ENCODE data around the gene CERT1.

The CERT1 gene

GRCh38 chr5:75349663-75350062, 161.8 kb downstream of the CERT1 start:
- Histone ChIP-seq H3K9me3 (ENCODE audit: control insufficient read depth, low read length) (no peaks in the 10 kb centered on the region), H3K36me3 (ENCODE audit: control insufficient read depth, insufficient read depth, low read length) (peaks cover 67% of the 10 kb centered on the region), H3K4me1 (ENCODE audit: control insufficient read depth, insufficient read depth, low read length, poor library complexity, severe bottlenecking) (no peaks in the 10 kb centered on the region), H3K27ac (ENCODE audit: insufficient read depth, low read length, poor library complexity, severe bottlenecking) (no peak overlapping the region), H3K4me3 (ENCODE audit: insufficient read depth, low read depth, low read length, poor library complexity, severe bottlenecking) (no peak overlapping the region), H3K27me3 (replicated peaks; ENCODE audit: control insufficient read depth, insufficient read depth, low read length, poor library complexity, severe bottlenecking) (no peaks in the 10 kb centered on the region)
- no peak for DNase-seq

- H3K4me3 ChIP-seq (ENCODE audit: insufficient read depth, low read depth, low read length, poor library complexity, severe bottlenecking), result no peak overlapping the region
- no peaks in the 10 kb centered on the region for H3K27me3 ChIP-seq (replicated peaks; ENCODE audit: control insufficient read depth, insufficient read depth, low read length, poor library complexity, severe bottlenecking)
- no peaks in the 10 kb centered on the region for H3K4me1 ChIP-seq (ENCODE audit: control insufficient read depth, insufficient read depth, low read length, poor library complexity, severe bottlenecking)
- H3K9me3 ChIP-seq (ENCODE audit: control insufficient read depth, low read length), result no peaks in the 10 kb centered on the region
- no peak overlapping the region for H3K27ac ChIP-seq (ENCODE audit: insufficient read depth, low read length, poor library complexity, severe bottlenecking)
- peaks cover 62% of the 10 kb centered on the region for H3K36me3 ChIP-seq (ENCODE audit: control insufficient read depth, insufficient read depth, low read length)
- DNase-seq, result no peak
These were observed 163.2 kb downstream of the CERT1 start for GRCh38 chr5:75348241-75348640.

- Histone ChIP-seq H3K36me3 (ENCODE audit: control insufficient read depth, insufficient read depth, low read length) (peaks cover 20% of the 10 kb centered on the region), H3K4me3 (ENCODE audit: insufficient read depth, low read depth, low read length, poor library complexity, severe bottlenecking) (no peak overlapping the region), H3K4me1 (ENCODE audit: control insufficient read depth, insufficient read depth, low read length, poor library complexity, severe bottlenecking) (peaks cover 4% of the 10 kb centered on the region), H3K9me3 (ENCODE audit: control insufficient read depth, low read length) (no peaks in the 10 kb centered on the region), H3K27ac (ENCODE audit: insufficient read depth, low read length, poor library complexity, severe bottlenecking) (no peak overlapping the region), H3K27me3 (replicated peaks; ENCODE audit: control insufficient read depth, insufficient read depth, low read length, poor library complexity, severe bottlenecking) (no peaks in the 10 kb centered on the region)
- no peak for DNase-seq
These were observed 168.6 kb downstream of the CERT1 start for GRCh38 chr5:75342836-75343235.

GRCh38 chr5:75341934-75342333, 169.5 kb downstream of the CERT1 start:
- no peaks in the 10 kb centered on the region for H3K9me3 ChIP-seq (ENCODE audit: control insufficient read depth, low read length)
- peaks cover 4% of the 10 kb centered on the region for H3K4me1 ChIP-seq (ENCODE audit: control insufficient read depth, insufficient read depth, low read length, poor library complexity, severe bottlenecking)
- H3K27me3 ChIP-seq (replicated peaks; ENCODE audit: control insufficient read depth, insufficient read depth, low read length, poor library complexity, severe bottlenecking), result no peaks in the 10 kb centered on the region
- peaks cover 11% of the 10 kb centered on the region for H3K36me3 ChIP-seq (ENCODE audit: control insufficient read depth, insufficient read depth, low read length)
- no peak overlapping the region for H3K27ac ChIP-seq (ENCODE audit: insufficient read depth, low read length, poor library complexity, severe bottlenecking)
- H3K4me3 ChIP-seq (ENCODE audit: insufficient read depth, low read depth, low read length, poor library complexity, severe bottlenecking), result no peak overlapping the region
- no peak for DNase-seq

GRCh38 chr5:75340714-75341478, 170.5 kb downstream of the CERT1 start:
- H3K36me3 ChIP-seq (ENCODE audit: control insufficient read depth, insufficient read depth, low read length), result peaks cover 9% of the 10 kb centered on the region
- no peak for DNase-seq
- H3K4me1 ChIP-seq (ENCODE audit: control insufficient read depth, insufficient read depth, low read length, poor library complexity, severe bottlenecking), result peaks cover 4% of the 10 kb centered on the region
- H3K4me3 ChIP-seq (ENCODE audit: insufficient read depth, low read depth, low read length, poor library complexity, severe bottlenecking), result no peak overlapping the region
- no peak overlapping the region for H3K27ac ChIP-seq (ENCODE audit: insufficient read depth, low read length, poor library complexity, severe bottlenecking)
- no peaks in the 10 kb centered on the region for H3K9me3 ChIP-seq (ENCODE audit: control insufficient read depth, low read length)
- no peaks in the 10 kb centered on the region for H3K27me3 ChIP-seq (replicated peaks; ENCODE audit: control insufficient read depth, insufficient read depth, low read length, poor library complexity, severe bottlenecking)

- H3K36me3 ChIP-seq (ENCODE audit: control insufficient read depth, insufficient read depth, low read length), result peaks cover 3% of the 10 kb centered on the region
- DNase-seq, result no peak
- peaks cover 4% of the 10 kb centered on the region for H3K4me1 ChIP-seq (ENCODE audit: control insufficient read depth, insufficient read depth, low read length, poor library complexity, severe bottlenecking)
- no peak overlapping the region for H3K4me3 ChIP-seq (ENCODE audit: insufficient read depth, low read depth, low read length, poor library complexity, severe bottlenecking)
- H3K27me3 ChIP-seq (replicated peaks; ENCODE audit: control insufficient read depth, insufficient read depth, low read length, poor library complexity, severe bottlenecking), result no peaks in the 10 kb centered on the region
- no peak overlapping the region for H3K27ac ChIP-seq (ENCODE audit: insufficient read depth, low read length, poor library complexity, severe bottlenecking)
- H3K9me3 ChIP-seq (ENCODE audit: control insufficient read depth, low read length), result no peaks in the 10 kb centered on the region
These were observed 173.0 kb downstream of the CERT1 start for GRCh38 chr5:75338408-75338807.

- H3K4me3 ChIP-seq (ENCODE audit: insufficient read depth, low read depth, low read length, poor library complexity, severe bottlenecking), result peak overlapping the region; percentile 95
- H3K9me3 ChIP-seq (ENCODE audit: control insufficient read depth, low read length), result no peaks in the 10 kb centered on the region
- peak in 2 of 3 donors; percentile 1 to 22 for DNase-seq
- peaks cover 4% of the 10 kb centered on the region for H3K4me1 ChIP-seq (ENCODE audit: control insufficient read depth, insufficient read depth, low read length, poor library complexity, severe bottlenecking)
- H3K27ac ChIP-seq (ENCODE audit: insufficient read depth, low read length, poor library complexity, severe bottlenecking), result peak overlapping the region; percentile 62
- H3K27me3 ChIP-seq (replicated peaks; ENCODE audit: control insufficient read depth, insufficient read depth, low read length, poor library complexity, severe bottlenecking), result no peaks in the 10 kb centered on the region
- peaks cover 3% of the 10 kb centered on the region for H3K36me3 ChIP-seq (ENCODE audit: control insufficient read depth, insufficient read depth, low read length)
These were observed 173.9 kb downstream of the CERT1 start for GRCh38 chr5:75337366-75338021.

GRCh38 chr5:75336615-75337336, 174.7 kb downstream of the CERT1 start, which contains the start of gene HMGCR:
HMGCR (plus strand) TSS chr5:75337220; CDS start chr5:75342606, 5,386 bp downstream.
- Histone ChIP-seq H3K4me3 (ENCODE audit: insufficient read depth, low read depth, low read length, poor library complexity, severe bottlenecking) (peak within 1 kb of the TSS; percentile 95), H3K27me3 (replicated peaks; ENCODE audit: control insufficient read depth, insufficient read depth, low read length, poor library complexity, severe bottlenecking) (no peaks in the 10 kb centered on the region), H3K9me3 (ENCODE audit: control insufficient read depth, low read length) (no peaks in the 10 kb centered on the region), H3K4me1 (ENCODE audit: control insufficient read depth, insufficient read depth, low read length, poor library complexity, severe bottlenecking) (peaks cover 4% of the 10 kb centered on the region), H3K27ac (ENCODE audit: insufficient read depth, low read length, poor library complexity, severe bottlenecking) (peak within 1 kb of the TSS; percentile 72), H3K36me3 (ENCODE audit: control insufficient read depth, insufficient read depth, low read length) (peaks cover 3% of the 10 kb centered on the region)
- DNase-seq, result peak; percentile 94 to 97 (median 96)

GRCh38 chr5:75335952-75336614, 175.3 kb downstream of the CERT1 start:
- DNase-seq, result peak in 1 of 3 donors; percentile 1
- Histone ChIP-seq H3K36me3 (ENCODE audit: control insufficient read depth, insufficient read depth, low read length) (peaks cover 3% of the 10 kb centered on the region), H3K9me3 (ENCODE audit: control insufficient read depth, low read length) (no peaks in the 10 kb centered on the region), H3K27ac (ENCODE audit: insufficient read depth, low read length, poor library complexity, severe bottlenecking) (peak overlapping the region; percentile 72), H3K4me3 (ENCODE audit: insufficient read depth, low read depth, low read length, poor library complexity, severe bottlenecking) (peak overlapping the region; percentile 95), H3K27me3 (replicated peaks; ENCODE audit: control insufficient read depth, insufficient read depth, low read length, poor library complexity, severe bottlenecking) (no peaks in the 10 kb centered on the region), H3K4me1 (ENCODE audit: control insufficient read depth, insufficient read depth, low read length, poor library complexity, severe bottlenecking) (peaks cover 4% of the 10 kb centered on the region)

Data from effector memory CD4-positive, alpha-beta T cell (primary cell).